ENCODE results near the gene PLPP4.

Gene PLPP4

GRCh38 chr10:120457431-120458172 is 575 bp downstream of the PLPP4 start:
- DNase-seq: no peak

GRCh38 chr10:120458432-120458831 is 1.4 kb downstream of the PLPP4 start:
- no peak for DNase-seq

- no peak for DNase-seq
Observed at GRCh38 chr10:120459185-120459584, 2.2 kb downstream of the PLPP4 start.

- no peak for DNase-seq
Observed at GRCh38 chr10:120460186-120460585, 3.2 kb downstream of the PLPP4 start.

- no peak for DNase-seq
Observed at GRCh38 chr10:120460776-120461175, 3.7 kb downstream of the PLPP4 start.

GRCh38 chr10:120462018-120462682 is 5.1 kb downstream of the PLPP4 start:
- no peak for DNase-seq

GRCh38 chr10:120465138-120465537 is 8.1 kb downstream of the PLPP4 start:
- no peak for DNase-seq

- no peak for DNase-seq
Observed at GRCh38 chr10:120466006-120466405, 9.0 kb downstream of the PLPP4 start.

GRCh38 chr10:120473593-120473992 is 16.6 kb downstream of the PLPP4 start:
- no peak for DNase-seq

GRCh38 chr10:120474956-120475355 is 17.9 kb downstream of the PLPP4 start:
- no peak for DNase-seq

GRCh38 chr10:120475844-120476791 is 19.1 kb downstream of the PLPP4 start:
- DNase-seq: no peak

- no peak for DNase-seq
Observed at GRCh38 chr10:120477021-120477742, 20.2 kb downstream of the PLPP4 start.

- DNase-seq: no peak
Observed at GRCh38 chr10:120477743-120478141, 20.7 kb downstream of the PLPP4 start.

- no peak for DNase-seq
Observed at GRCh38 chr10:120478386-120478785, 21.4 kb downstream of the PLPP4 start.

GRCh38 chr10:120479506-120479905 is 22.5 kb downstream of the PLPP4 start:
- no peak for DNase-seq

- no peak for DNase-seq
Observed at GRCh38 chr10:120480065-120480600, 23.1 kb downstream of the PLPP4 start.

- no peak for DNase-seq
Observed at GRCh38 chr10:120480848-120481247, 23.8 kb downstream of the PLPP4 start.

- DNase-seq: no peak
Observed at GRCh38 chr10:120483006-120483405, 26.0 kb downstream of the PLPP4 start.

GRCh38 chr10:120483651-120484301 is 26.7 kb downstream of the PLPP4 start:
- no peak for DNase-seq

- no peak for DNase-seq
Observed at GRCh38 chr10:120485946-120486345, 28.9 kb downstream of the PLPP4 start.

GRCh38 chr10:120486671-120487205 is 29.7 kb downstream of the PLPP4 start:
- DNase-seq: no peak

GRCh38 chr10:120490288-120490687 is 33.3 kb downstream of the PLPP4 start:
- DNase-seq: no peak

All from DMS79 (cell line).